HEK293T (cell line): ENCODE measurements around the gene PPP1R14C.
"Not testable (repeated sequence)": the region's sequence is repeated elsewhere in the genome, so short reads cannot be mapped to it uniquely, and the experiment has no call there.

Experiments
- CTCF ChIA-PET: fragments of 350-600 bp; formaldehyde crosslinking; extraction: SDS; loops from one replicate; lab custom pipeline; 2021; ENCODE audit warnings: antibody characterized with exemption, inconsistent platforms; lab: Yijun Ruan, JAX
- POLR2A ChIA-PET: fragments of 350-600 bp; formaldehyde crosslinking; extraction: SDS; loops from one replicate; lab custom pipeline; 2020; ENCODE audit warnings: antibody characterized with exemption, inconsistent platforms; lab: Yijun Ruan, JAX
- DNase-seq: peaks from one replicate; pipeline ENCODE4 v3.0.0; 2012; ENCODE audit warnings: mixed read lengths; ENCODE audit errors: extremely low spot score
- ARNT ChIP-seq: fragments of 450-650 bp; IDR thresholded peaks from 2 replicates; pipeline ENCODE4 v1.6.1; 2017; ENCODE audit warnings: mild to moderate bottlenecking
- BHLHE40 ChIP-seq: fragments of 450-650 bp; IDR thresholded peaks from 2 replicates; pipeline ENCODE4 v1.6.1; 2016; ENCODE audit warnings: mild to moderate bottlenecking, moderate library complexity, borderline replicate concordance
- CTBP1 ChIP-seq: fragments of 450-650 bp; IDR thresholded peaks from 2 replicates; pipeline ENCODE4 v1.6.1; 2016; ENCODE audit warnings: borderline replicate concordance
- ELF4 ChIP-seq: fragments of 450-650 bp; IDR thresholded peaks from 2 replicates; pipeline ENCODE4 v1.6.1; 2017; ENCODE audit warnings: antibody characterized with exemption
- FOXA1 ChIP-seq: fragments of 450-650 bp; IDR thresholded peaks from 2 replicates; pipeline ENCODE4 v1.6.1; 2016; ENCODE audit warnings: mild to moderate bottlenecking
- FOXK2 ChIP-seq: fragments of 450-650 bp; IDR thresholded peaks from 2 replicates; pipeline ENCODE4 v1.6.1; 2016; ENCODE audit warnings: mild to moderate bottlenecking
- FOXM1 ChIP-seq: fragments of 450-650 bp; IDR thresholded peaks from 2 replicates; pipeline ENCODE4 v1.6.1; 2017; ENCODE audit warnings: mild to moderate bottlenecking, borderline replicate concordance
- HDGF ChIP-seq: fragments of 450-650 bp; IDR thresholded peaks from 2 replicates; pipeline ENCODE4 v1.6.1; 2017; ENCODE audit warnings: antibody characterized with exemption, borderline replicate concordance
- L3MBTL2 ChIP-seq: fragments of 450-650 bp; conservative IDR thresholded peaks from 2 replicates; pipeline ENCODE4 v1.6.1; 2016; ENCODE audit warnings: mild to moderate bottlenecking
- LEF1 ChIP-seq: fragments of 450-650 bp; IDR thresholded peaks from 2 replicates; pipeline ENCODE4 v1.6.1; 2017; ENCODE audit warnings: mild to moderate bottlenecking, borderline replicate concordance
- NFRKB ChIP-seq: fragments of 450-650 bp; IDR thresholded peaks from 2 replicates; pipeline ENCODE4 v1.6.1; 2016; ENCODE audit warnings: mild to moderate bottlenecking, moderate library complexity
- SP1 ChIP-seq: fragments of 450-650 bp; IDR thresholded peaks from 2 replicates; pipeline ENCODE4 v1.6.1; 2017
- SUZ12 ChIP-seq: fragments of 450-650 bp; IDR thresholded peaks from 2 replicates; pipeline ENCODE4 v1.6.1; 2016; ENCODE audit warnings: mild to moderate bottlenecking
- TARDBP ChIP-seq: fragments of 450-650 bp; IDR thresholded peaks from 2 replicates; pipeline ENCODE4 v1.6.1; 2016
- ZNF384 ChIP-seq: fragments of 450-650 bp; IDR thresholded peaks from 2 replicates; pipeline ENCODE4 v1.6.1; 2016
- TF ChIP-seq, protein P1 (sequence below): fragments of 450-650 bp; IDR thresholded peaks from 2 replicates; pipeline ENCODE4 v1.6.1; 2016

The PPP1R14C gene

DNA sequence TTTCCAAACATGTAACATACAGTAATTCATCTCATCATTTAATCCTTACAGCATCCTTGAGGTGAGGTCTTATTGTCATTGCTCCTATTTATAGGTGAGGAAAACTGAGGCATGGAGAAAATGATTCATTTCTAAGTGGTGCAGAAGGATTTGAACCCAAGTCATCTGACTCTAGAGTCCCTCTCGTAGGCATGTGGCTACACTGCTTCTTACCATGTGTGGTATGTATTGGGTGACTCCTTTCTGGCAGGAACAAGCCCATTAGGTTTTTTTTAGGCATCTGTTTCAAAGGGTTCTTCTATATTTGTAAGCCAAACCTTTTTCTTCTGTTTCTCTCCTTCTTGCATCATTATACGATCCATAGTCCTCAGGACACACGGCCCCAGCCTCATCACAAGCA is 94.8 kb downstream of the PPP1R14C start:
- TF ChIP-seq FOXK2 (no peak), TARDBP (no peak), HDGF (no peak), CTBP1 (no peak)
- ChIA-PET CTCF (no interaction called here), POLR2A (no interaction called here)
- DNase-seq = no peak

DNA sequence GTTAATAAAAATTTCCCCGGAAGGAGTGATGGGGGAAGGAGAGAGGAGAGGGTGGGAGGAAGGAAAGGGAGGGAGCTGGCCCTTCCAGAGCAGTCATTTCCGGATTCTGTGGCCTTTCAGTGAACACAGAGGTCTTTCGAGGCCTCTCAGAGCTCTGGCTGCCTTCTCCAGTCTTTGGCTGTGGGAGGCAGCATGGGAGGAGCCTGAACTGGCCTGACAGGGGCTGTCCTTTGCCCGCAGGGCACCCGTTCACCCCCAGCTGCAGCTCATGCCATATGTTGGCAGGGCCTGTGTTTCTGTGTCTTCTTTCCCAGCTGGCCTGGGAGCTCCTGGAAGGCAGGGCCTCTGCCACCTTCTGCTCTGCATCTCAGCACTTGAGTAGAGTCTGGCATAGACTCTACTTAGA is 95.5 kb downstream of the PPP1R14C start:
- TF ChIP-seq NFRKB (no peak), ZNF384 (no peak), L3MBTL2 (no peak), FOXK2 (no peak), SUZ12 (no peak), SP1 (no peak), BHLHE40 (no peak), ELF4 (no peak), ARNT (no peak)
- CTCF ChIA-PET = no interaction called here
- no peak for DNase-seq
- POLR2A ChIA-PET = no interaction called here

DNA sequence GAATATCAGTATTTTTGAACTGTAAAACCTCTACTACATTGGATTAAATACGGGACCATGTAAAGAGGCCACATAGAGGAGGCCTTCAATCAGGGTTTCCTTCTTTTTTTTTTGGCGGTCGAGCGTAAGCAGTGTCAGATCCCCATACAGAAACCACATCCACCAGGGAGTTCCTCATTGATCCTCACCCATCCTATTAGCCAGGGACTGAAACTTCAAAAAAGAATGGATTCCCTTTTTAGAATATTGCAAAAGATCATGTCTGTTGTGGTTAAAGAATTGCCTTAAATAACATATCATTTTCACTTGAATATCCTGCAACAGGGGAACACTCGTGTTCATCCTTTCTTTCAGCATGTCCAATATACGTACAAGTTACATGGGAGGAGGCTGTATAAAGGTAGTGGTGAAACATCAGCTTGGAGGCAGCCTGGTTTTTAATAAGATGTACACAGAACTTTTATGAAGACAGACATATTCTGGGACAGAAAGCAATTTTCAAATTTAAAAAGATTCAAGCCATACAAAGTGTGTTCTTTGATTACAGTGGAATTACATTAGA is 96.1 kb downstream of the PPP1R14C start:
- ChIA-PET POLR2A (no interaction called here), CTCF (interaction anchor here (0.6 kb wide), 1 partner anchor 168 kb away, joined by 3 read pairs; no protein-coding TSS in a partner anchor)
- no peak for DNase-seq
- TF ChIP-seq L3MBTL2 = no peak
- no peak for TF ChIP-seq FOXK2
- no peak for TF ChIP-seq ELF4
- no peak for TF ChIP-seq BHLHE40
- no peak for TF ChIP-seq SP1
- no peak for TF ChIP-seq FOXA1
- TF ChIP-seq SUZ12 = no peak
- TF ChIP-seq FOXM1 = no peak
- no peak for TF ChIP-seq CTBP1
- TF ChIP-seq LEF1 = no peak

- DNase-seq, POLR2A ChIA-PET, CTCF ChIA-PET: not testable (repeated sequence)
Measured at GRCh38 chr6:150241756-150242155, 98.9 kb downstream of the PPP1R14C start.

GRCh38 chr6:150243620-150244314 is 100.9 kb downstream of the PPP1R14C start:
- no peak for TF ChIP-seq TARDBP
- POLR2A ChIA-PET = no interaction called here
- DNase-seq = no peak
- CTCF ChIA-PET = no interaction called here

DNA sequence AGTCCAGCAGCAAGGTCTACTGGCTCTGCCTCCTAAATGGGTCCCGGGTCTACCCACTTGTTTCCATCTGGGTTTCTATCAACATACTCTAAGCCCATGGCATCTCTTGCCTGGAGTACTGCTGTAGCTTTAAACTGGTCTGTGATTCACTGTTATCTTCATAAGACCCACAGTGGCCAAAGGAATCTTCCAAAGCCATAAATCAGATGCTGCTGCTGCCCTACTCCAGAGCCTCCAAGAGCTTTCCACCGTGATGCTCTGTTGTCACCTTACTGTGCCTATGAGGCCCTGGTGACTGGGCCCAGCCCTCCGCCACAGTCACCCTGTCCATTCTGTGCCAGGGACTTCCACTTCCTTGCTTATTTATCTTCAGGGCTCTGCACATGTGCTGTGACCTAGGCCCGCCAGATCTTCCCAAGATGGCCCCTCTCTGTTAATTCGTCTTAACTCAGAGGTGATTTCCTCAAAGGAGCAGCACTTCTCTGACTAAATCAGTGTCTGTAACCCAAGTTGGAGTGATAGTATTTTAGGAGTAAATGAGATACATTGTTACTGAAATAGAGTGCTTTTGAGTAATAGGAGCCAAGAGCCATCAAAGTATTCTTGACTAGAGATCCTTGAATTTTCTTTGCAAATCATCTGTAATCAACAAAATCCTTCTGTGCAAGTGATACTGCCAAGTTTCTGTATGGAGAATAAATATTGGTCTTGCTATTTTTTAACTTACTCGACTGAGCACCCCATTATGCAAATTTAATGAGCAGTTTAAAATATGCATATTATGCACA is 102.5 kb downstream of the PPP1R14C start:
- POLR2A ChIA-PET = no interaction called here
- TF ChIP-seq HDGF (no peak), FOXK2 (no peak), LEF1 (no peak), L3MBTL2 (no peak), FOXM1 (no peak)
- TF ChIP-seq, protein P1, sequence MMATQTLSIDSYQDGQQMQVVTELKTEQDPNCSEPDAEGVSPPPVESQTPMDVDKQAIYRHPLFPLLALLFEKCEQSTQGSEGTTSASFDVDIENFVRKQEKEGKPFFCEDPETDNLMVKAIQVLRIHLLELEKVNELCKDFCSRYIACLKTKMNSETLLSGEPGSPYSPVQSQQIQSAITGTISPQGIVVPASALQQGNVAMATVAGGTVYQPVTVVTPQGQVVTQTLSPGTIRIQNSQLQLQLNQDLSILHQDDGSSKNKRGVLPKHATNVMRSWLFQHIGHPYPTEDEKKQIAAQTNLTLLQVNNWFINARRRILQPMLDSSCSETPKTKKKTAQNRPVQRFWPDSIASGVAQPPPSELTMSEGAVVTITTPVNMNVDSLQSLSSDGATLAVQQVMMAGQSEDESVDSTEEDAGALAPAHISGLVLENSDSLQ = no peak
- CTCF ChIA-PET = no interaction called here
- DNase-seq = no peak

DNA sequence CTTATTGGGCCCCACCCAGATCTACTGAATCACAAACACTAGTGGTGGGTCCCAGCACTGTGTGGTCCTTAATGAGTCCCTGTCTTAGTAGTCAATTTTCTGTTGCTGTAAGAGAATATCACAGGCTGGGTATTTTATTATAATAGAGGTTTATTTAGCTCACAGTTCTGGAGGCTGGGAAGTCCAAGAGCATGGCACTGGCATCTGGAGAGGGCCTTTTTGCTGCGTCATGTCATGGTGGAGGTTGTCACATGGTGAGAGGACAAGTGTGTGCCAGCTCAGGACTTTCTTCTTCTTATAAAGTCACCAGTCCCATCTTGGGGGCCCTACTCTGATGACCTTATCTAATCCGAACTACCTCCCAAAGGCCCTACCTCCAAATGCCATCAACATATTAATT is 105.0 kb downstream of the PPP1R14C start:
- POLR2A ChIA-PET = no interaction called here
- DNase-seq = no peak
- no peak for TF ChIP-seq SP1
- no peak for TF ChIP-seq ZNF384
- no peak for TF ChIP-seq CTBP1
- TF ChIP-seq, protein P1 = no peak
- no peak for TF ChIP-seq ELF4
- TF ChIP-seq BHLHE40 = no peak
- TF ChIP-seq L3MBTL2 = no peak
- no peak for TF ChIP-seq ARNT
- no peak for TF ChIP-seq NFRKB
- no peak for TF ChIP-seq LEF1
- no peak for TF ChIP-seq FOXA1
- TF ChIP-seq HDGF = no peak
- no peak for TF ChIP-seq FOXK2
- no peak for TF ChIP-seq SUZ12
- TF ChIP-seq FOXM1 = no peak
- TF ChIP-seq TARDBP = no peak
- CTCF ChIA-PET = no interaction called here

GRCh38 chr6:150248300-150248699 is 105.5 kb downstream of the PPP1R14C start:
- ChIA-PET POLR2A (no interaction called here), CTCF (no interaction called here)
- no peak for TF ChIP-seq FOXM1
- TF ChIP-seq FOXK2 = no peak
- no peak for DNase-seq
